WTC11 (cell line): ENCODE data around the gene NTMT2. TPM values are rescaled to one million over a fixed set of nuclear protein-coding genes. Genes with fewer than 3 reads are reported as not detected.
"Not testable (repeated sequence)": the region's sequence is repeated elsewhere in the genome, so short reads cannot be mapped to it uniquely, and the experiment has no call there.

Experiments used
- ATAC-seq: fragments of 200-7000 bp; cut with Tn5 transposase; 2 replicates; pipeline ENCODE4 v1.10.0; 2021; ENCODE audit warnings: mild to moderate bottlenecking, moderate library complexity
- CTCF ChIA-PET: fragments of 300-600 bp; sonication (Branson Sonifier 250); formaldehyde crosslinking; loops from one replicate; lab custom pipeline; 2021; ENCODE audit warnings: antibody characterized with exemption; lab: Charles Lee
- POLR2A ChIA-PET: fragments of 350-600 bp; sonication (Branson Sonifier 250); formaldehyde crosslinking; loops from one replicate; lab custom pipeline; 2021; ENCODE audit warnings: antibody characterized with exemption; lab: Charles Lee
- DNase-seq: peaks from one replicate; pipeline ENCODE4 v3.0.0; 2021; ENCODE audit warnings: low spot score
- H3K27ac Mint-ChIP-seq: 2 replicates; pipeline ENCODE4 v1.8.0; 2021; ENCODE audit warnings: mixed read lengths
- H3K27me3 Mint-ChIP-seq: 2 replicates; pipeline ENCODE4 v1.8.0; 2021; ENCODE audit warnings: low read depth, mild to moderate bottlenecking, moderate library complexity, mixed read lengths
- H3K36me3 Mint-ChIP-seq: 2 replicates; pipeline ENCODE4 v1.8.0; 2021; ENCODE audit warnings: mixed read lengths
- H3K4me1 Mint-ChIP-seq: 2 replicates; pipeline ENCODE4 v1.8.0; 2022; ENCODE audit warnings: mixed read lengths
- H3K4me3 Mint-ChIP-seq: 2 replicates; pipeline ENCODE4 v1.8.0; 2021; ENCODE audit warnings: mild to moderate bottlenecking, moderate library complexity, mixed read lengths
- H3K9me3 Mint-ChIP-seq: 2 replicates; pipeline ENCODE4 v1.8.0; 2021; ENCODE audit warnings: mixed read lengths
- CREB1 ChIP-seq: sonication (generic); formaldehyde crosslinking; IDR thresholded peaks from 2 replicates; pipeline ENCODE4 v1.8.0; 2023; ENCODE audit warnings: mild to moderate bottlenecking, missing genetic modification reagents
- CREM ChIP-seq: sonication (generic); formaldehyde crosslinking; IDR thresholded peaks from 2 replicates; pipeline ENCODE4 v1.8.1; 2022; ENCODE audit warnings: mild to moderate bottlenecking, missing genetic modification reagents, moderate library complexity
- CTCF ChIP-seq: fragments of 200-600 bp; IDR thresholded peaks from 2 replicates; pipeline ENCODE4 v1.8.0; 2022; ENCODE audit warnings: antibody characterized with exemption
- FOXP1 ChIP-seq: sonication (generic); formaldehyde crosslinking; IDR thresholded peaks from 2 replicates; pipeline ENCODE4 v1.8.0; 2022; ENCODE audit warnings: missing genetic modification reagents, mild to moderate bottlenecking, moderate library complexity, borderline replicate concordance
- FOXP4 ChIP-seq: sonication (generic); formaldehyde crosslinking; IDR thresholded peaks from 2 replicates; pipeline ENCODE4 v1.8.0; 2022; ENCODE audit warnings: mild to moderate bottlenecking, missing genetic modification reagents
- IRF2 ChIP-seq: sonication (generic); formaldehyde crosslinking; IDR thresholded peaks from 2 replicates; pipeline ENCODE4 v1.8.0; 2022; ENCODE audit warnings: low read depth, missing genetic modification reagents, borderline replicate concordance
- JAZF1 ChIP-seq: fragments of 250-450 bp; sonication (Bioruptor Pico); IDR thresholded peaks from 2 replicates; pipeline ENCODE4 v1.9.0; 2021; ENCODE audit warnings: moderate library complexity, mild to moderate bottlenecking, inconsistent platforms
- KAT7 ChIP-seq: sonication (generic); formaldehyde crosslinking; IDR thresholded peaks from 2 replicates; pipeline ENCODE4 v1.8.1; 2023; ENCODE audit warnings: missing genetic modification reagents, mild to moderate bottlenecking, borderline replicate concordance
- MXD4 ChIP-seq: fragments of 250-450 bp; sonication (Bioruptor Pico); IDR thresholded peaks from 2 replicates; pipeline ENCODE4 v1.8.0; 2021; ENCODE audit warnings: mild to moderate bottlenecking, moderate library complexity, borderline replicate concordance
- MYBL2 ChIP-seq: sonication (generic); formaldehyde crosslinking; IDR thresholded peaks from 2 replicates; pipeline ENCODE4 v1.8.1; 2023; ENCODE audit warnings: mild to moderate bottlenecking, moderate library complexity, missing genetic modification reagents
- PREB ChIP-seq: sonication (generic); formaldehyde crosslinking; IDR thresholded peaks from 2 replicates; pipeline ENCODE4 v1.8.1; 2022; ENCODE audit warnings: mild to moderate bottlenecking, missing genetic modification reagents, moderate library complexity, borderline replicate concordance
- TP53 ChIP-seq: sonication (generic); formaldehyde crosslinking; IDR thresholded peaks from 2 replicates; pipeline ENCODE4 v1.8.1; 2023; ENCODE audit warnings: mild to moderate bottlenecking, missing genetic modification reagents
- ZNF263 ChIP-seq: sonication (generic); formaldehyde crosslinking; IDR thresholded peaks from 2 replicates; pipeline ENCODE4 v1.8.1; 2022; ENCODE audit warnings: low read depth, mild to moderate bottlenecking, moderate library complexity, missing genetic modification reagents
- ZNF671 ChIP-seq: fragments of 250-450 bp; sonication (Bioruptor Pico); IDR thresholded peaks from 2 replicates; pipeline ENCODE4 v1.8.0; 2021; ENCODE audit warnings: mild to moderate bottlenecking
- total RNA-seq: library from RNA; stranded (reverse); gene quantifications from 3 replicates; pipeline ENCODE4 v1.2.3, GENCODE V29; 2021
- TF ChIP-seq, protein P1 (sequence below): fragments of 250-450 bp; sonication (Bioruptor Pico); IDR thresholded peaks from 2 replicates; pipeline ENCODE4 v1.8.0; 2021; ENCODE audit warnings: mild to moderate bottlenecking
- TF ChIP-seq, protein P2 (sequence below): sonication (generic); formaldehyde crosslinking; IDR thresholded peaks from 2 replicates; pipeline ENCODE4 v1.8.1; 2023; ENCODE audit warnings: mild to moderate bottlenecking, missing genetic modification reagents, moderate library complexity
- TF ChIP-seq, protein P3 (sequence below): sonication (generic); formaldehyde crosslinking; IDR thresholded peaks from 2 replicates; pipeline ENCODE4 v1.8.0; 2022; ENCODE audit warnings: mild to moderate bottlenecking, missing genetic modification reagents
- TF ChIP-seq, protein P4 (sequence below): sonication (generic); formaldehyde crosslinking; conservative IDR thresholded peaks from 2 replicates; pipeline ENCODE4 v1.8.1; 2023; ENCODE audit warnings: mild to moderate bottlenecking, low read depth, missing genetic modification reagents, moderate library complexity

NTMT2 gene
- total RNA-seq, 1 experiment from 2014 or later, result 0.24 TPM

DNA sequence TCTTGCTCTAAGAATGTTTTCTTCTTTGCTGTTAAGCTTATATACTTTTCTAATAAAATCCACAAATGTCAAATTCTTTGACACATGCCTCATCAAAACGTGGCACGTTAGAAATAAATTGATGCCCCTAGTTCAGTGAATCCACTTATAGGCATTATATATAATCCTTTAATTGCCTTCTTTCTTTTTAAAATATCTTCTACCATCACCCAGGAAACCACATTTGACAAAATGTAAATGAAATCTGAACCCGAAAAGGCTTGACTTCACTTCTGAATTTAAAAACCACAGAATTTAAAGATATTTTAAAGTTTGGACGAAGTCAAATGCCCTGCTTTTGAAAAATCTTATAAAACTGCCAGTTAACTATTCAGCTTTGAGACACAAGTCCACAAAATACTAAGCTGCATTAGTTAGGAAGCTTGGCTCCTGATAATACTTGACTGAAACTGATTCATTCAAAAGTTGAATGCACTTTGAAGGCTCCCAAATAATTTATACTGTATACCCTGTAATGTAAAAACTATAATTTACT lies 48.9 kb upstream of the NTMT2 start (continued):
- TF ChIP-seq MXD4 (no peak), IRF2 (CRISPR knock-in tag) (no peak)

DNA sequence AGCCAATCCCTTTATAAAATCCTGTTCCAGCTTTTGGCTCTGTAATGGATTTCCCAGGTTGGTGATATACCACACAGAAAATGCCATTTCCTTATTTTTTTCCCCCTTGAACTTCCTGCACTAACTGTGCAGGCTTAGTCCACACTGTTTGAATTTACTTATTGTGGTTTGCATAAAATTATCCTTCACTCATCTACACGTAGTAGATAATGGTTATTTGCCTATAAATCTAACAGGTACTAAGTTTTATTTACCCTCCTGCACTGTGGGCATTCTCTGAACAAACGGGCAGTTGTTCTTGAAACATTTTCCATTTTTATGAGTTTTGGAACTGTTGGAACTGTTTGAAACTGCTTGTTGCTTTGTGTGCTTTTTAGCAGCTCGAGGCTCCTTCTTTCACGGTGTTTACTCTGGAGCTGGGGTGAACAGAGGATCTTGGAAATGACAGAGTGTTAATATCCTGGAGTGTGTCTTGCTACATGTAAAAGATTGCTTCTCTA lies 48.3 kb upstream of the NTMT2 start:
- no peak overlapping the region for H3K27ac Mint-ChIP-seq
- DNase-seq (no peak), ATAC-seq (no peak)
- H3K4me3 Mint-ChIP-seq, result no peak overlapping the region
- H3K4me1 Mint-ChIP-seq, result peaks cover 34% of the 10 kb centered on the region
- ChIA-PET POLR2A (no interaction called here), CTCF (no interaction called here)
- H3K27me3 Mint-ChIP-seq, result peaks cover 3% of the 10 kb centered on the region; the same call in 1 of the 2 replicates
- no peaks in the 10 kb centered on the region for H3K36me3 Mint-ChIP-seq
- no peaks in the 10 kb centered on the region for H3K9me3 Mint-ChIP-seq
- TF ChIP-seq ZNF671 (CRISPR knock-in tag), result no peak
- TF ChIP-seq, protein P1, sequence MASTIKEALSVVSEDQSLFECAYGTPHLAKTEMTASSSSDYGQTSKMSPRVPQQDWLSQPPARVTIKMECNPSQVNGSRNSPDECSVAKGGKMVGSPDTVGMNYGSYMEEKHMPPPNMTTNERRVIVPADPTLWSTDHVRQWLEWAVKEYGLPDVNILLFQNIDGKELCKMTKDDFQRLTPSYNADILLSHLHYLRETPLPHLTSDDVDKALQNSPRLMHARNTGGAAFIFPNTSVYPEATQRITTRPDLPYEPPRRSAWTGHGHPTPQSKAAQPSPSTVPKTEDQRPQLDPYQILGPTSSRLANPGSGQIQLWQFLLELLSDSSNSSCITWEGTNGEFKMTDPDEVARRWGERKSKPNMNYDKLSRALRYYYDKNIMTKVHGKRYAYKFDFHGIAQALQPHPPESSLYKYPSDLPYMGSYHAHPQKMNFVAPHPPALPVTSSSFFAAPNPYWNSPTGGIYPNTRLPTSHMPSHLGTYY (CRISPR knock-in tag), result no peak
- no peak for TF ChIP-seq FOXP4 (CRISPR knock-in tag)
- no peak for TF ChIP-seq KAT7 (CRISPR knock-in tag)
- no peak for TF ChIP-seq JAZF1 (CRISPR knock-in tag)

- H3K27me3 Mint-ChIP-seq, CTCF ChIA-PET, ATAC-seq, DNase-seq, H3K4me3 Mint-ChIP-seq, H3K27ac Mint-ChIP-seq, POLR2A ChIA-PET, H3K4me1 Mint-ChIP-seq: not testable (repeated sequence)
- peaks cover 17% of the 10 kb centered on the region for H3K36me3 Mint-ChIP-seq
- peaks cover 45% of the 10 kb centered on the region for H3K9me3 Mint-ChIP-seq
These were observed 32.6 kb upstream of the NTMT2 start for GRCh38 chr1:170113140-170113539.

- Mint-ChIP-seq H3K4me3 (no peak overlapping the region), H3K27ac (no peak overlapping the region), H3K27me3 (no peaks in the 10 kb centered on the region; the same call in 1 of the 2 replicates), H3K36me3 (peaks cover 17% of the 10 kb centered on the region), H3K4me1 (no peaks in the 10 kb centered on the region), H3K9me3 (peaks cover 45% of the 10 kb centered on the region)
- no peak for ATAC-seq
- no peak for DNase-seq
- CTCF ChIA-PET, result no interaction called here
- POLR2A ChIA-PET, result no interaction called here
- TF ChIP-seq ZNF263 (CRISPR knock-in tag) (no peak), FOXP1 (CRISPR knock-in tag) (no peak), PREB (CRISPR knock-in tag) (no peak), TP53 (CRISPR knock-in tag) (no peak), MXD4 (no peak), CREM (CRISPR knock-in tag) (no peak), CREB1 (CRISPR knock-in tag) (no peak), CTCF (no peak), MYBL2 (CRISPR knock-in tag) (no peak)
- TF ChIP-seq, protein P2, sequence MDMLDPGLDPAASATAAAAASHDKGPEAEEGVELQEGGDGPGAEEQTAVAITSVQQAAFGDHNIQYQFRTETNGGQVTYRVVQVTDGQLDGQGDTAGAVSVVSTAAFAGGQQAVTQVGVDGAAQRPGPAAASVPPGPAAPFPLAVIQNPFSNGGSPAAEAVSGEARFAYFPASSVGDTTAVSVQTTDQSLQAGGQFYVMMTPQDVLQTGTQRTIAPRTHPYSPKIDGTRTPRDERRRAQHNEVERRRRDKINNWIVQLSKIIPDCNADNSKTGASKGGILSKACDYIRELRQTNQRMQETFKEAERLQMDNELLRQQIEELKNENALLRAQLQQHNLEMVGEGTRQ (CRISPR knock-in tag), result no peak
- TF ChIP-seq, protein P3, sequence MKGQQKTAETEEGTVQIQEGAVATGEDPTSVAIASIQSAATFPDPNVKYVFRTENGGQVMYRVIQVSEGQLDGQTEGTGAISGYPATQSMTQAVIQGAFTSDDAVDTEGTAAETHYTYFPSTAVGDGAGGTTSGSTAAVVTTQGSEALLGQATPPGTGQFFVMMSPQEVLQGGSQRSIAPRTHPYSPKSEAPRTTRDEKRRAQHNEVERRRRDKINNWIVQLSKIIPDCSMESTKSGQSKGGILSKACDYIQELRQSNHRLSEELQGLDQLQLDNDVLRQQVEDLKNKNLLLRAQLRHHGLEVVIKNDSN (CRISPR knock-in tag), result no peak
- TF ChIP-seq, protein P4, sequence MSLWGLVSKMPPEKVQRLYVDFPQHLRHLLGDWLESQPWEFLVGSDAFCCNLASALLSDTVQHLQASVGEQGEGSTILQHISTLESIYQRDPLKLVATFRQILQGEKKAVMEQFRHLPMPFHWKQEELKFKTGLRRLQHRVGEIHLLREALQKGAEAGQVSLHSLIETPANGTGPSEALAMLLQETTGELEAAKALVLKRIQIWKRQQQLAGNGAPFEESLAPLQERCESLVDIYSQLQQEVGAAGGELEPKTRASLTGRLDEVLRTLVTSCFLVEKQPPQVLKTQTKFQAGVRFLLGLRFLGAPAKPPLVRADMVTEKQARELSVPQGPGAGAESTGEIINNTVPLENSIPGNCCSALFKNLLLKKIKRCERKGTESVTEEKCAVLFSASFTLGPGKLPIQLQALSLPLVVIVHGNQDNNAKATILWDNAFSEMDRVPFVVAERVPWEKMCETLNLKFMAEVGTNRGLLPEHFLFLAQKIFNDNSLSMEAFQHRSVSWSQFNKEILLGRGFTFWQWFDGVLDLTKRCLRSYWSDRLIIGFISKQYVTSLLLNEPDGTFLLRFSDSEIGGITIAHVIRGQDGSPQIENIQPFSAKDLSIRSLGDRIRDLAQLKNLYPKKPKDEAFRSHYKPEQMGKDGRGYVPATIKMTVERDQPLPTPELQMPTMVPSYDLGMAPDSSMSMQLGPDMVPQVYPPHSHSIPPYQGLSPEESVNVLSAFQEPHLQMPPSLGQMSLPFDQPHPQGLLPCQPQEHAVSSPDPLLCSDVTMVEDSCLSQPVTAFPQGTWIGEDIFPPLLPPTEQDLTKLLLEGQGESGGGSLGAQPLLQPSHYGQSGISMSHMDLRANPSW, result no peak
These were observed 30.9 kb upstream of the NTMT2 start for GRCh38 chr1:170114906-170115305.
